MV-4-11 (cell line): ENCODE measurements around the gene KIF5B.

Experiments used
- DNase-seq: peaks from one replicate; lab custom pipeline; 2025; lab: John Stamatoyannopoulos, UW

The KIF5B gene

DNA sequence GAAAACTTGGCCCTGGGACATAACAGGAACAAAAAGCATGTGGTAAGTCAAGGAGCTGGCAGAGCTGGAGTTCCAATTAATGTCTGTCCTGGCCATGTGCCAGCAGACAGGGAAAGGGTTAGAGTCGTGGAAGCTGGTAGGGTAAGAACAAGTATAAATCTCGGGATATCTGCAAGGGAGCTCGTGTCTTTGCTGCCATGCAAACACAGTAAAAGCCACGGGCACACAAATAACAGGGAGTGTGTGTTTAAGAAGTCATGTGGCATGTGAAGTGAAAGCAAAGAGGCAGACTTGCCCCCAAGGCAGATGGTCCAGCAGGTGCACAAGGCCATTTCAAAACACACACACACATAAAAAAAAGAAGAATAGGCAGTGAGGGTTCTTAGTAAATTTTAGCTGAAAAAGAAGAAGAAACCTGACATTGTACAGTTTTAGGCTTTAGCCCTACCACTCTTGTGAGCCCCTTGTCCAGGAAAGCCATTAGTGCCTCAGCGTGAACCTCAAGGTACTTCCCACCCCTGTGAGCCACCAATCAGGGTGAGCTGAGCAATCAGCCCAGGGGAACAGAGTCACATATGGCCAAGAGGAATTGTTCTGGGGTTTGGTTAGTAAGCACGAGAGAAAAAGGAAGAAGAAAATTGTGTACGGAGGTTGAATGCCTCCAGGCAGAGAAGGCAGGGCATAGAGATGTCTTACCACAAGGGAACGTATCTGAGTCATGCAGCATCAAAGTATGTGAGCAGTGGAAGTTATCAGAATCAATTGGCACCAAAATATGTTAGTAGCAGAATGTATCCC, 94.7 kb downstream of the KIF5B start:
- DNase-seq: peak; percentile 96

DNA sequence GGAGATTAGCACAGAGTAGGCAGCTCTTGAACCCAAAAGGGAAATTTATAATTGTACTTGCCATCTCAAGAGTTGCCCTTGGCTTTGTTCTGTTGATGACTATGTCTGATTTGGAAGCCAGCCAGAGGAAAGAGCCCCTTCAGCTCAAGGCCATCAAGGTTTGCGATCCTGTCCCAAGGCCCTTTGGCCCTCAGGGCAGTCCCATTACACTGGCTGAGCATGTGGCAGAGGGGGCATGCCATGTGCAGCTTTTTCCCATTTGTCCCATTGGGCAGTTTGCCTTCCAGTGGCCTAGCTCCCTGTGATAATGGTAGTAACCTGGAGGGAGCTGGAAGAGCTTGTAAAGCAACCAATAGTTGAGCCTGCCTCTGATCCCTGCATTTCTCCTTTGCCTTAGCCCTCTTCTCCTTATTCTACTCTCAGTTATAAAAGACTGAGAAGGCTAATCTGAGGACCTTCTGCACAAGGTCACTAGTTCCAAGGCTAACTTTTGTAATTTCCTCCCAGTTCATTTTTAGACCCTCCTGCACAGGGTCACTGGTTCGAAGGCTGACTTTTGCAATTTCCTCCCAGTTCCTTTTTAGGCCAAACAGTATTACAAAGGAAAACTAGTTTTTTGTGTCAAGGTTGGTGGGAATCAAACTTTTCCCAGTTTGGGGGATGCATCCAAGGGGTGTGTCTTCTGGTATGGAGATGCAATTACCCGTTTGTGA, 96.6 kb downstream of the KIF5B start:
- peak; percentile 90 for DNase-seq
